Ishikawa (cell line): ENCODE data around the gene DNALI1.

ENCODE experiments used
- CEBPB ChIP-seq: IDR thresholded peaks from 2 replicates; pipeline ENCODE4 v1.6.1; 2012
- TAF1 ChIP-seq: IDR thresholded peaks from 2 replicates; pipeline ENCODE4 v1.6.1; 2012; ENCODE audit warnings: low read depth, mild to moderate bottlenecking

Gene DNALI1

DNA sequence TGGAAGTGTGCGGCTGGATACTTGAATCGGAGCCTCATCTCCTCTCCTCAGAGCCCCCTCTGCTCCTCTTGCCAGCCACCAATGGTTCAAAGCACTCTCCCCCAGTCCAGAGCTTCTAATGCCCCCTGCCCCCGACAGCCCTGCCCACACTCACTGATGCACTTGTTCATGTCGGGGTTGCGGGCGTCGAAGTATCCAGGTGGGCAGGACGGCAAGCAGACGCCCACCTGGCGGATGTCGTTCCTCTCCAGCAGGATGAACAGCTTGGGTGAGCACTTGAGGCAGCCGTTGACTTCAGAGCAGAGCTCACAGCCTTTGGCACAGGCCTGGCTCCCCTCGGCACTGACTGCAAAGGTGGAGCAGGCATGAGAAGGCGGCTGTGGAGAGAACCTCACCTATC lies 59.6 kb downstream of the DNALI1 start:
- no peak for TF ChIP-seq CEBPB
- TF ChIP-seq TAF1, result no peak
